Osteocyte (in vitro differentiated cells): ENCODE measurements around the gene PROM1. TPM values are rescaled to one million over a fixed set of nuclear protein-coding genes. Genes with fewer than 3 reads are reported as not detected.

ENCODE experiments used
- DNase-seq: peaks from one replicate; pipeline ENCODE4 v3.0.0; 2021; ENCODE audit warnings: mixed read lengths; ENCODE audit not compliant: unreplicated experiment; ENCODE audit errors: extremely low spot score
- H3K27ac Mint-ChIP-seq: one replicate; pipeline ENCODE4 v1.8.0; 2021; ENCODE audit warnings: mild to moderate bottlenecking, mixed read lengths; ENCODE audit not compliant: unreplicated experiment
- H3K27me3 Mint-ChIP-seq: one replicate; pipeline ENCODE4 v1.8.0; 2021; ENCODE audit warnings: mixed read lengths; ENCODE audit not compliant: unreplicated experiment
- H3K36me3 Mint-ChIP-seq: one replicate; pipeline ENCODE4 v1.8.0; 2021; ENCODE audit warnings: mixed read lengths; ENCODE audit not compliant: unreplicated experiment
- H3K4me1 Mint-ChIP-seq: one replicate; pipeline ENCODE4 v1.8.0; 2021; ENCODE audit warnings: mixed read lengths; ENCODE audit not compliant: unreplicated experiment
- H3K4me3 Mint-ChIP-seq: one replicate; pipeline ENCODE4 v1.8.0; 2021; ENCODE audit warnings: mild to moderate bottlenecking, moderate library complexity, mixed read lengths; ENCODE audit not compliant: unreplicated experiment
- H3K9me3 Mint-ChIP-seq: one replicate; pipeline ENCODE4 v1.8.0; 2021; ENCODE audit warnings: mixed read lengths; ENCODE audit not compliant: unreplicated experiment
- total RNA-seq: library from RNA; stranded (reverse); gene quantifications from 2 replicates; pipeline ENCODE4 v1.2.1, GENCODE V29; 2021
- TF ChIP-seq, protein P1 (sequence below): fragments of 200-600 bp; sonication (generic); IDR thresholded peaks from 2 replicates; pipeline ENCODE4 v1.5.0; 2021; ENCODE audit warnings: antibody characterized with exemption, mild to moderate bottlenecking, moderate library complexity

Gene PROM1
- total RNA-seq, 1 donor from 2014 or later = not detected

DNA sequence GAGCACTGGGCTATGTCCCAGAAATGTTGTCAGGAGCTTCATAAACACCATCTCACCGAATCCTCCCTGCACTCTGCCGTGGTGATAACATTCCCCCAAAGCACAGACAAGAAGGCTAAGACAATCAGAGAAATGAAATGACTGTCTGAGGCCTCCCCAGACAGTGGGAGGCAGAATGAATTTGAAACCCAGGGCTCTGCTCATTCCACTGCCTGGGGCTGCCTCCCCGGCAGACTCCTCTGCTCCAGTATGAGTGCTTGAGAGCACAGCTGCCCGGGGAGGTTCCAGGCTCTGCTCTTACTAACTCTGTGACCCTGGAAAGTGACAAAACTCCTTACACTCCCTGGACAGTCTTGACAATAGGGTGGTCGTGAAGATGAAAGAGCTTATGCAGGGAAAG is 154.9 kb downstream of the PROM1 start:
- no peaks in the 10 kb centered on the region for H3K4me1 Mint-ChIP-seq
- H3K9me3 Mint-ChIP-seq = no peaks in the 10 kb centered on the region
- TF ChIP-seq, protein P1, sequence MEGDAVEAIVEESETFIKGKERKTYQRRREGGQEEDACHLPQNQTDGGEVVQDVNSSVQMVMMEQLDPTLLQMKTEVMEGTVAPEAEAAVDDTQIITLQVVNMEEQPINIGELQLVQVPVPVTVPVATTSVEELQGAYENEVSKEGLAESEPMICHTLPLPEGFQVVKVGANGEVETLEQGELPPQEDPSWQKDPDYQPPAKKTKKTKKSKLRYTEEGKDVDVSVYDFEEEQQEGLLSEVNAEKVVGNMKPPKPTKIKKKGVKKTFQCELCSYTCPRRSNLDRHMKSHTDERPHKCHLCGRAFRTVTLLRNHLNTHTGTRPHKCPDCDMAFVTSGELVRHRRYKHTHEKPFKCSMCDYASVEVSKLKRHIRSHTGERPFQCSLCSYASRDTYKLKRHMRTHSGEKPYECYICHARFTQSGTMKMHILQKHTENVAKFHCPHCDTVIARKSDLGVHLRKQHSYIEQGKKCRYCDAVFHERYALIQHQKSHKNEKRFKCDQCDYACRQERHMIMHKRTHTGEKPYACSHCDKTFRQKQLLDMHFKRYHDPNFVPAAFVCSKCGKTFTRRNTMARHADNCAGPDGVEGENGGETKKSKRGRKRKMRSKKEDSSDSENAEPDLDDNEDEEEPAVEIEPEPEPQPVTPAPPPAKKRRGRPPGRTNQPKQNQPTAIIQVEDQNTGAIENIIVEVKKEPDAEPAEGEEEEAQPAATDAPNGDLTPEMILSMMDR = no peak
- no peak overlapping the region for H3K4me3 Mint-ChIP-seq
- no peaks in the 10 kb centered on the region for H3K36me3 Mint-ChIP-seq
- no peak overlapping the region for H3K27ac Mint-ChIP-seq
- no peak for DNase-seq
- no peaks in the 10 kb centered on the region for H3K27me3 Mint-ChIP-seq

DNA sequence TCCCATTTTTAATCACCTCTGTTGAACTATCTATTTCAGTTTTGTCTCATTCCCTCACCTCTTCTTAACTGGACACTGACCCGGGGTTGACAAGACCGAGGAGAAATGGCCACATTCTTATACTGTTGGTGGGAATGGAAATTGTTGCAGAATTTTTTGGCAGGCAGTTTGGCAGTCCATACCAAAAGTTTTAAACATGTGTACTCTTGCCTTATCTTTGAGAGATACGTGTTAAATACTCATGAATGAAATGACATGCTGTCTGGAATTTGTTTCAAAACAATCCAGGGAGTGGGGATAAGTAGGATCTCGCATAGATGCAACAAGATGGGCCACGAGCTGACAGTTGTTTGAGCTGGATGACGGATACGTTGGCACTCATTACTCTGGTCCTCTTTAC is 157.3 kb downstream of the PROM1 start:
- Mint-ChIP-seq H3K27me3 (no peaks in the 10 kb centered on the region), H3K4me1 (peaks cover 4% of the 10 kb centered on the region), H3K27ac (no peak overlapping the region), H3K36me3 (no peaks in the 10 kb centered on the region), H3K9me3 (no peaks in the 10 kb centered on the region), H3K4me3 (no peak overlapping the region)
- no peak for DNase-seq
- TF ChIP-seq, protein P1 = no peak

DNA sequence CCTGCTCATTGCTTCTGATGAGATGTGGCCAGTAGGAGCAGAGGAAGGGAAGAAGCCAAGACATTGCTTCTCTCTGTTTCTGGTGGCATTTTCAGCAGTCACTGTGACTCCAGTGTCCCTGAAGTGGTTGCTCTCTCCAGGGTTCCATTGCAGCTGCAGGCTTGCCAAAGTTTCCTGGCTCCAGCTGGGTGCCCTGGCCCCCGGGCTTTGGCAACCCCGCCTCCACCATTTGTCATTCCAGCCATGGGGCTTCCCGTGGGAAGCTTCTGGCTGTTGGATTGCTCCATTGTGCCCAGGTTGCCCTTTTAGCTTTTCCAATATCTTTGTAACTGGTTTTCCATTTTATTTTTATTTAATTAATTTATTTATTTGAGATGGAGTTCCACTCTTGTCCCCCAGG is 158.0 kb downstream of the PROM1 start:
- H3K36me3 Mint-ChIP-seq = no peaks in the 10 kb centered on the region

DNA sequence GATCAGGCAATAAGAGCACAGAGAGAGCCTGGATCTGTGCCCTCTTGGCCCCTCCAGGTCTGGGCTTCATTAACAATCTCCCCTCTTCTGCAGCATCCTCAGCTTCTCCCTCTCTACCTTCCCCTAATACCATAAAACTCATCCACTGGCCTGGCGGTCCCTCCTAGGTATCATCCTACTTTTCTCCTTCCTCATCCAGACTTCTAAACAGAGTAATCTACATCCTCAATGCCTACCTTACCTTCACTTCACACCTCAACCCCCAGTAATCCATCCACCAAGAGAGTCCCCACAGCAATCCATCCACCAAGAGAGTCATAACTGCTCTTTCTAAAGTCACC is 162.3 kb downstream of the PROM1 start:
- Mint-ChIP-seq H3K27me3 (no peaks in the 10 kb centered on the region), H3K4me3 (no peak overlapping the region), H3K27ac (peak overlapping the region; percentile 72), H3K36me3 (no peaks in the 10 kb centered on the region), H3K9me3 (no peaks in the 10 kb centered on the region), H3K4me1 (peaks cover 22% of the 10 kb centered on the region)
- no peak for DNase-seq
- TF ChIP-seq, protein P1 = no peak

More for the DNA sequence above, 158.0 kb downstream of the PROM1 start:
- DNase-seq = no peak
- Mint-ChIP-seq H3K4me1 (peaks cover 11% of the 10 kb centered on the region), H3K27ac (no peak overlapping the region), H3K9me3 (no peaks in the 10 kb centered on the region), H3K27me3 (no peaks in the 10 kb centered on the region), H3K4me3 (no peak overlapping the region)
- TF ChIP-seq, protein P1 = no peak

DNA sequence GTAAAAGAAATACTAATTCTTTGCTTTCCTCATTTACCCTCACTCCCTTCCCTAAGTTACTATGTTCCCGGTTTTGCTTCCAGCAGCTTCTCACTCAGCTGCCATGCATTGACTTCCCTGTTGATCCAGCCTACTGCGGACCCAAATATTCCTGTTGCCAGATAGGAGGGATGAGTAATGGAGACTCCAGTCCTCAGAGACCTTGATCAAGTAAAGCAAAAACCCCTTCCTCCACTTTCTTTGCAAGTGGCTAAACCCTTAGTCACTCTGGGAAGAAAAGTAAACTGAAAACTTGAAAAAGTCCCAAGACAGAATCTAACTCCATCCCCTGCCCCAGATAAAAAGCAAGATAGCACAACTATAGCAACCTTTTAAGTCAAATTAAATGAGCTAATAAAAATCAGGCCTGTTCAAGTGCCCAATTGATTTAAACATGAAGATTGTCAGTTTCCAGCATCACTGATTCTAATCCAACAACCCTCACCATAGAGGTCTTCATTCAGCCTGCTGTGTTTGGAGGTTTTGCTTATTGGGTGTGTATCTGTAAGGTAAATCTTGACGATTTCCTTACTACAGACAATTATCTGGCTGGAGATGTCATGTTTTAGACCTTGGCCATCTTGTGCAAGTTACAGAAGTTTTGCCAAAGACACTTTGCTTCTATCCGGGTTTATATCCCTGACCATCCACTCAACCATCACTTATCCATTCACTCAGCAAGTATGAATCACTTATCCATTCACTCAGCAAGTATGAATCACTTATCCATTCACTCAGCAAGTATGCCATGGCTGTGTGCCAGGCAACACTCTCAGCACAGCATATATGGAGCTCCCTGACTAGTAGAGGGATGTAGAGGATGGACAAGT is 162.9 kb downstream of the PROM1 start:
- H3K27me3 Mint-ChIP-seq = no peaks in the 10 kb centered on the region
- no peaks in the 10 kb centered on the region for H3K36me3 Mint-ChIP-seq
- H3K27ac Mint-ChIP-seq = peak overlapping the region; percentile 72
- no peak overlapping the region for H3K4me3 Mint-ChIP-seq
- peaks cover 22% of the 10 kb centered on the region for H3K4me1 Mint-ChIP-seq
- TF ChIP-seq, protein P1 = no peak
- peaks cover 2% of the 10 kb centered on the region for H3K9me3 Mint-ChIP-seq
- DNase-seq = peak; percentile 87
